HT-29 (cell line): ENCODE results near the gene GPR42. TPM values are rescaled to one million over a fixed set of nuclear protein-coding genes. Genes with fewer than 3 reads are reported as not detected.

ENCODE experiments used
- DNase-seq: peaks from one replicate; pipeline ENCODE4 v3.0.0-alpha.2; 2015; ENCODE audit warnings: low spot score
- small RNA-seq: library from RNA; depleted of rRNA; stranded (forward); fragments of <200 nt; gene quantifications from one replicate; pipeline ENCODE3, GENCODE V24; 2014
- total RNA-seq: library from RNA; depleted of rRNA; stranded (reverse); fragments of >200 nt; shearing (Covaris generic); gene quantifications from 2 replicates; pipeline ENCODE4 v1.2.3, GENCODE V29; 2014; rRNA removed

Gene GPR42
- total RNA-seq, 1 experiment from 2014 or later: not detected

GRCh38 chr19:35417713-35418534 lies 47.1 kb downstream of the GPR42 start:
- no peak for DNase-seq

DNA sequence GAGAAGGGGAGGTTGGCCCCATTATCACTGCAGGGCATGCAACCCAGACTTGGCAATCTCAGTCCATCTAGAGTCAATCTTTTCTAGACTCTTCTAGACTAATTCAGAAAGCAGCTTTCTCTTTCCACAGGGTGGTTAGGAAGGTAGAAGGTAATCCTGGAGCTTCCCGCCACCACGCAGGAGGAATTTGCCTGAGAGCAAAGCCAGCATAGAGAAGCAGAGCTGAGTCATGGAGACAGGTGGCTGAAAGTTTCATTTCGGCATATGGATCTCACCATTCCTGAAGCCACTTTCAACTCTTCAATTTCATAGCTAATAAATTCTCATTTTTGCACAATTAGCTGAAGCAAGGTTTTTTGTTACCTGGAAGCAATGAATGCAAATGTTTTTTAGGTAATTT lies 48.2 kb downstream of the GPR42 start:
- DNase-seq: no peak

DNA sequence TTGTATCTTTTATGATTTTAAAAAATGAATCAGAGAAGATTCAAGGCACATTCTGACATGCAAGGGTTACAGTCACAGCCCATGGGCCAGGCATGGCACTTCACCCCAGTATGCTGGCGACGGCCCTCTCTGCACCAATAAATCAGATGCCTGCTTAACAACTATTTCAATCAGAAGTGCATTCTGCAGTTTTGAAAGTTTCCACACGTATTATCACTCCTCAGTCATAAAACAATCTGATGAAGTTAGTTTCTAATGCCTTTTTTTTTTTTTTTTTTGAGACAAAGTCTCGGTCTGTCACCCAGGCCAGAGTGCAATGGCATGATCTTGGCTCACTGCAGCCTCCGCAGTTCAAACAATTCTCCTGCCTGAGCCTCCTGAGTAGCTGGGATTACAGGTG lies 48.9 kb downstream of the GPR42 start:
- no peak for DNase-seq

GRCh38 chr19:35421362-35421761 lies 50.5 kb downstream of the GPR42 start:
- no peak for DNase-seq

Small RNAs within 50 kb of the gene (small RNA-seq; reads per million reads assigned to genes)
- gene RN7SL491P: not detected

Other genes starting within 250 kb of the GPR42 start
- not detected in 2 replicates for gene LGI4, start 236.0 kb upstream of the GPR42 start, total RNA-seq
- not detected in 2 replicates for gene FXYD1, start 232.2 kb upstream of the GPR42 start, total RNA-seq
- not detected in 2 replicates for gene FXYD7, start 227.8 kb upstream of the GPR42 start, total RNA-seq
- gene FXYD5, start 216.3 kb upstream of the GPR42 start, total RNA-seq: 46.4 and 48.2 TPM in 2 replicates
- not detected in 2 replicates for gene FAM187B, start 142.3 kb upstream of the GPR42 start, total RNA-seq
- gene LSR, start 122.1 kb upstream of the GPR42 start, total RNA-seq: 475 and 478 TPM in 2 replicates
- 218 and 226 TPM in 2 replicates for gene USF2, start 102.1 kb upstream of the GPR42 start, total RNA-seq
- gene HAMP, start 88.5 kb upstream of the GPR42 start, total RNA-seq: 0.05 TPM in 1 of 2 replicates, not detected in the other
- not detected in 2 replicates for gene MAG, start 78.9 kb upstream of the GPR42 start, total RNA-seq
- gene CD22, start 41.9 kb upstream of the GPR42 start, total RNA-seq: 0.28 TPM in 1 of 2 replicates, not detected in the other
- not detected in 2 replicates for gene FFAR1, start 23.2 kb upstream of the GPR42 start, total RNA-seq
- gene FFAR3, start 12.6 kb upstream of the GPR42 start, total RNA-seq: not detected in 2 replicates
- gene FFAR2, start 77.2 kb downstream of the GPR42 start, total RNA-seq: 0.08 and 0.33 TPM in 2 replicates
- gene KRTDAP, start 119.4 kb downstream of the GPR42 start, total RNA-seq: not detected in 2 replicates
- gene DMKN, start 142.6 kb downstream of the GPR42 start, total RNA-seq: 7.0 and 8.6 TPM in 2 replicates
- not detected in 2 replicates for gene SBSN, start 157.2 kb downstream of the GPR42 start, total RNA-seq
- not detected in 2 replicates for gene GAPDHS, start 162.4 kb downstream of the GPR42 start, total RNA-seq
- 184 and 206 TPM in 2 replicates for gene TMEM147, start 174.6 kb downstream of the GPR42 start, total RNA-seq
- 0.13 TPM in 1 of 2 replicates, not detected in the other for gene ATP4A, start 192.6 kb downstream of the GPR42 start, total RNA-seq
- gene PMIS2, start 215.1 kb downstream of the GPR42 start, total RNA-seq: not detected in 2 replicates
- 71.8 and 75.9 TPM in 2 replicates for gene HAUS5, start 241.7 kb downstream of the GPR42 start, total RNA-seq